SK-N-SH (cell line): ENCODE measurements around the gene FMNL2.

Source experiments
- MEF2A ChIP-seq: IDR thresholded peaks from 2 replicates; pipeline ENCODE4 v1.4.0; 2012; ENCODE audit warnings: low read depth, borderline replicate concordance
- MXI1 ChIP-seq: IDR thresholded peaks from 2 replicates; pipeline ENCODE4 v1.6.1; 2012; ENCODE audit warnings: mild to moderate bottlenecking, low read depth, low read length, improper control_type of control experiment
- POLR2AphosphoS5 ChIP-seq: IDR thresholded peaks from 2 replicates; pipeline ENCODE4 v1.6.1; 2012; ENCODE audit warnings: low read depth, low read length
- SMC3 ChIP-seq: IDR thresholded peaks from 2 replicates; pipeline ENCODE4 v1.6.1; 2012; ENCODE audit warnings: low read depth, low read length, improper control_type of control experiment
- YY1 ChIP-seq: IDR thresholded peaks from 2 replicates; pipeline ENCODE4 v1.4.0; 2012; ENCODE audit warnings: low read depth, mild to moderate bottlenecking
- TF ChIP-seq, protein P1 (sequence below): fragments of 150-350 bp; IDR thresholded peaks from 2 replicates; pipeline ENCODE4 v1.6.1; 2017; ENCODE audit warnings: antibody characterized with exemption, low read length, low read depth, borderline replicate concordance
- TF ChIP-seq, protein P2 (sequence below): fragments of 200-600 bp; sonication (generic); IDR thresholded peaks from 2 replicates; pipeline ENCODE4 v1.6.1; 2017; ENCODE audit warnings: antibody characterized with exemption, mild to moderate bottlenecking, moderate library complexity

DNA sequence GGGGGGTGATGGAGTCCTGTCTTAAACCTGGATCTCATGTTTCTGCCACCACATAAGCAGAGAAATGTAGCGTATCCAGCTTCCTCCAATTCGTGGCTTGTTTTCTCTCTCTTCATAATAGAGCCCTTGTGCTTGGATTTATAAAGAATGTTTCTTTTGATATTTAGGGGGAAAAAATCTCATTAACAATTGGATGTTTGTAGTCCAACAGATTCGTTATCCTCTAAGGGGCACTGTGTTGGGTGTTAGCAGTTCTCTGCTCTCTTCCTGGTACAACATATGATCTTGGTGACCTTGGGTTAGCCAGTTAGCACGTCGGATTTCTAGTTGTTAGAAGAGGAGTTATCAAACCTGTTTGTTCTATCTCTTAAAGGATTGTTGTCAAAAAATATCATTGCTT, 127.8 kb downstream of the FMNL2 start:
- TF ChIP-seq, protein P1, sequence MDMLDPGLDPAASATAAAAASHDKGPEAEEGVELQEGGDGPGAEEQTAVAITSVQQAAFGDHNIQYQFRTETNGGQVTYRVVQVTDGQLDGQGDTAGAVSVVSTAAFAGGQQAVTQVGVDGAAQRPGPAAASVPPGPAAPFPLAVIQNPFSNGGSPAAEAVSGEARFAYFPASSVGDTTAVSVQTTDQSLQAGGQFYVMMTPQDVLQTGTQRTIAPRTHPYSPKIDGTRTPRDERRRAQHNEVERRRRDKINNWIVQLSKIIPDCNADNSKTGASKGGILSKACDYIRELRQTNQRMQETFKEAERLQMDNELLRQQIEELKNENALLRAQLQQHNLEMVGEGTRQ, result no peak
- TF ChIP-seq YY1, result no peak
- TF ChIP-seq MXI1, result no peak
- no peak for TF ChIP-seq POLR2AphosphoS5
- TF ChIP-seq, protein P2, sequence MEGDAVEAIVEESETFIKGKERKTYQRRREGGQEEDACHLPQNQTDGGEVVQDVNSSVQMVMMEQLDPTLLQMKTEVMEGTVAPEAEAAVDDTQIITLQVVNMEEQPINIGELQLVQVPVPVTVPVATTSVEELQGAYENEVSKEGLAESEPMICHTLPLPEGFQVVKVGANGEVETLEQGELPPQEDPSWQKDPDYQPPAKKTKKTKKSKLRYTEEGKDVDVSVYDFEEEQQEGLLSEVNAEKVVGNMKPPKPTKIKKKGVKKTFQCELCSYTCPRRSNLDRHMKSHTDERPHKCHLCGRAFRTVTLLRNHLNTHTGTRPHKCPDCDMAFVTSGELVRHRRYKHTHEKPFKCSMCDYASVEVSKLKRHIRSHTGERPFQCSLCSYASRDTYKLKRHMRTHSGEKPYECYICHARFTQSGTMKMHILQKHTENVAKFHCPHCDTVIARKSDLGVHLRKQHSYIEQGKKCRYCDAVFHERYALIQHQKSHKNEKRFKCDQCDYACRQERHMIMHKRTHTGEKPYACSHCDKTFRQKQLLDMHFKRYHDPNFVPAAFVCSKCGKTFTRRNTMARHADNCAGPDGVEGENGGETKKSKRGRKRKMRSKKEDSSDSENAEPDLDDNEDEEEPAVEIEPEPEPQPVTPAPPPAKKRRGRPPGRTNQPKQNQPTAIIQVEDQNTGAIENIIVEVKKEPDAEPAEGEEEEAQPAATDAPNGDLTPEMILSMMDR, result no peak
- no peak for TF ChIP-seq MEF2A
- TF ChIP-seq SMC3, result no peak
